NCI-H1105 (cell line): ENCODE results near the gene DLGAP1.

ENCODE experiments used
- DNase-seq: peaks from one replicate; lab custom pipeline; 2025; lab: John Stamatoyannopoulos, UW

The DLGAP1 gene

GRCh38 chr18:4238966-4239365, 216.1 kb downstream of the DLGAP1 start:
- no peak for DNase-seq

GRCh38 chr18:4237664-4238041, 217.5 kb downstream of the DLGAP1 start:
- DNase-seq = no peak

- DNase-seq = no peak
Measured at GRCh38 chr18:4236940-4237663, 218.0 kb downstream of the DLGAP1 start.

GRCh38 chr18:4233468-4233867, 221.6 kb downstream of the DLGAP1 start:
- no peak for DNase-seq

- no peak for DNase-seq
Measured at GRCh38 chr18:4232656-4233055, 222.5 kb downstream of the DLGAP1 start.

GRCh38 chr18:4231260-4231659, 223.8 kb downstream of the DLGAP1 start:
- DNase-seq = no peak

GRCh38 chr18:4230450-4231168, 224.5 kb downstream of the DLGAP1 start:
- DNase-seq = no peak

GRCh38 chr18:4224031-4224704, 230.9 kb downstream of the DLGAP1 start:
- no peak for DNase-seq

GRCh38 chr18:4211111-4211837, 243.8 kb downstream of the DLGAP1 start:
- no peak for DNase-seq

GRCh38 chr18:4208366-4208765, 246.7 kb downstream of the DLGAP1 start:
- no peak for DNase-seq

GRCh38 chr18:4207383-4207985, 247.6 kb downstream of the DLGAP1 start:
- no peak for DNase-seq

GRCh38 chr18:4204438-4204720, 250.7 kb downstream of the DLGAP1 start:
- DNase-seq = no peak

- no peak for DNase-seq
Measured at GRCh38 chr18:4203568-4204437, 251.3 kb downstream of the DLGAP1 start.

GRCh38 chr18:4200399-4200798, 254.7 kb downstream of the DLGAP1 start:
- no peak for DNase-seq

- no peak for DNase-seq
Measured at GRCh38 chr18:4198956-4199355, 256.2 kb downstream of the DLGAP1 start.

GRCh38 chr18:4196351-4196750, 258.8 kb downstream of the DLGAP1 start:
- DNase-seq = no peak

GRCh38 chr18:4193086-4193485, 262.0 kb downstream of the DLGAP1 start:
- DNase-seq = no peak

- DNase-seq = no peak
Measured at GRCh38 chr18:4181882-4182568, 273.1 kb downstream of the DLGAP1 start.

GRCh38 chr18:4181086-4181485, 274.0 kb downstream of the DLGAP1 start:
- DNase-seq = no peak

- DNase-seq = no peak
Measured at GRCh38 chr18:4172196-4173100, 282.7 kb downstream of the DLGAP1 start.
